Right lobe of liver (tissue), 4 donors: ENCODE data around the gene SFT2D1.

Experiments used
- CTCF ChIP-seq, 4 donors: fragments of 200-600 bp in 3 of 4; fragments of 450-650 bp in 1 of 4; IDR thresholded peaks; one replicate each; pipeline versions ENCODE4 v1.5.1 to v1.8.0; 2016 to 2022; ENCODE audit warnings: antibody characterized with exemption in 4 of 4, mild to moderate bottlenecking in 2 of 4
- POLR2A ChIP-seq: fragments of 450-650 bp; IDR thresholded peaks from one replicate; pipeline ENCODE4 v1.6.1; 2017; ENCODE audit warnings: antibody characterized with exemption, mild to moderate bottlenecking
- donor health status: DM: no; HTN: no; CAD: no.
- donor health status: DM: no; HTN: no; CAD: no.
- donor health status: DM: no; HTN: yes; CAD: no.

DNA sequence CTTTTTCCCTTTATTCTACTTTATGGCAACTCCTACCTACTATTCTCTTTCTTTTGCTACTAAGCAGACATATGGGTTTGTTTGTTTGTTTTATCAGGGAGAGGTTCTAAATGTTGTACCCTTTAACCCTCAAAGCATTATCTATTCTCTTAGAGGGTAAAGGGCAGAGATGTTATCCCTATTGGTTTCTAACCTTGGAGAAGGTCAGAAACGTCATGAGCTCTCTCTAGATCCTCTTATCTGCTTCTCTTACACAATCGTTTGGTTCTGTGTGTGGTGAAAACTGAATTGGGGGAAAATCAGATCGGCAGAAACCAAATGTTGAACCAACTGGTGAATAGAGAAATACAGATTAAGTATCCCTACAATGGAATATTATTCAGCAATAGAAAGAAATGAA lies 46.8 kb upstream of the SFT2D1 start:
- no peak for TF ChIP-seq CTCF (IDR thresholded peaks at IDR 0.05)
- TF ChIP-seq POLR2A, result no peak
